Measurements from ENCODE around the gene COL4A6. TPM values are rescaled to one million over a fixed set of nuclear protein-coding genes. Genes with fewer than 3 reads are reported as not detected.

Gene COL4A6
- polyA plus RNA-seq, 3 donors, result not detected

- Histone ChIP-seq H3K27me3 (ENCODE audit: control insufficient read depth in 2 of 2, insufficient read depth in 2 of 2, low read length in 2 of 2) (peaks cover 5 to 6% of the 10 kb centered on the region in 2 donors), H3K4me1 (ENCODE audit: control insufficient read depth in 1 of 2, insufficient read depth in 2 of 2, low read length in 2 of 2) (no peaks in the 10 kb centered on the region), H3K4me2 (replicated peaks; ENCODE audit: extremely low read depth, low read length, poor library complexity, severe bottlenecking) (no peak overlapping the region), H3K79me2 (ENCODE audit: insufficient read depth, low read length) (no peaks in the 10 kb centered on the region), H3K9ac (ENCODE audit: insufficient read depth, low read length, poor library complexity, severe bottlenecking) (no peak overlapping the region), H4K20me1 (ENCODE audit: insufficient read depth, low read length) (no peaks in the 10 kb centered on the region), H3K4me3 (replicated peaks in 1 of 3; ENCODE audit: low read depth in 2 of 3, low read length in 3 of 3) (no peak overlapping the region), H2AFZ (ENCODE audit: insufficient read depth, low read depth, low read length, poor library complexity, severe bottlenecking) (no peak overlapping the region), H3K9me3 (replicated peaks in 1 of 2; ENCODE audit: control insufficient read depth in 1 of 2, insufficient read depth in 1 of 2, low read length in 2 of 2) (no peaks in the 10 kb centered on the region), H3K27ac (ENCODE audit: low read depth in 1 of 2, low read length in 2 of 2) (no peak overlapping the region), H3K36me3 (replicated peaks in 1 of 2; ENCODE audit: control insufficient read depth in 1 of 2, insufficient read depth in 2 of 2, low read length in 2 of 2) (no peaks in the 10 kb centered on the region)
- no peak overlapping the region for H3K27ac Mint-ChIP-seq
- intact Hi-C loops (cut with micrococcal nuclease), result no loop called here
- H3K36me3 Mint-ChIP-seq, result no peaks in the 10 kb centered on the region
- TF ChIP-seq CTCF (IDR thresholded peaks at IDR 0.05), result no peak
- WGBS (ENCODE audit: insufficient coverage), result 0% methylated on average over 1 of the region's 2 CpGs
- peaks cover 0 to 6% (median 5%) of the 10 kb centered on the region in 3 donors for H3K27me3 Mint-ChIP-seq (ENCODE audit: low read depth in 3 of 3)
- H3K4me3 Mint-ChIP-seq, result no peak overlapping the region
- no peak for DNase-seq
- no peaks in the 10 kb centered on the region for H3K4me1 Mint-ChIP-seq
- H3K9me3 Mint-ChIP-seq, result no peaks in the 10 kb centered on the region
These were observed 152.9 kb downstream of the COL4A6 start for GRCh38 chrX:108285356-108285755.

GRCh38 chrX:108275732-108276131 lies 162.5 kb downstream of the COL4A6 start:
- Histone ChIP-seq H2AFZ (ENCODE audit: insufficient read depth, low read depth, low read length, poor library complexity, severe bottlenecking) (no peak overlapping the region), H3K27ac (ENCODE audit: low read depth in 1 of 2, low read length in 2 of 2) (no peak overlapping the region), H3K36me3 (replicated peaks in 1 of 2; ENCODE audit: control insufficient read depth in 1 of 2, insufficient read depth in 2 of 2, low read length in 2 of 2) (no peaks in the 10 kb centered on the region), H3K4me3 (replicated peaks in 1 of 3; ENCODE audit: low read depth in 2 of 3, low read length in 3 of 3) (no peak overlapping the region), H3K4me2 (replicated peaks; ENCODE audit: extremely low read depth, low read length, poor library complexity, severe bottlenecking) (no peak overlapping the region), H3K79me2 (ENCODE audit: insufficient read depth, low read length) (no peaks in the 10 kb centered on the region), H4K20me1 (ENCODE audit: insufficient read depth, low read length) (no peaks in the 10 kb centered on the region), H3K4me1 (ENCODE audit: control insufficient read depth in 1 of 2, insufficient read depth in 2 of 2, low read length in 2 of 2) (no peaks in the 10 kb centered on the region), H3K27me3 (ENCODE audit: control insufficient read depth in 2 of 2, insufficient read depth in 2 of 2, low read length in 2 of 2) (no peaks in the 10 kb centered on the region), H3K9ac (ENCODE audit: insufficient read depth, low read length, poor library complexity, severe bottlenecking) (no peak overlapping the region), H3K9me3 (replicated peaks in 1 of 2; ENCODE audit: control insufficient read depth in 1 of 2, insufficient read depth in 1 of 2, low read length in 2 of 2) (no peaks in the 10 kb centered on the region)
- intact Hi-C loops (cut with micrococcal nuclease), result no loop called here
- TF ChIP-seq CTCF (IDR thresholded peaks at IDR 0.05), result no peak
- no peak for DNase-seq
- Mint-ChIP-seq H3K27me3 (ENCODE audit: low read depth in 3 of 3) (peaks cover 0 to 7% (median 0%) of the 10 kb centered on the region in 3 donors), H3K36me3 (no peaks in the 10 kb centered on the region), H3K27ac (no peak overlapping the region), H3K4me1 (no peaks in the 10 kb centered on the region), H3K4me3 (no peak overlapping the region), H3K9me3 (peaks cover 0 to 16% (median 4%) of the 10 kb centered on the region in 7 donors)
- WGBS (ENCODE audit: insufficient coverage), result no CpG with 5 or more reads among the region's 4 CpGs

Data from CD14-positive monocyte (primary cell).